GM18909 (cell line): Measurements from ENCODE around the gene SHISAL1.
"Not testable (repeated sequence)": the region's sequence is repeated elsewhere in the genome, so short reads cannot be mapped to it uniquely, and the experiment has no call there.

Experiments used
- ATAC-seq: cut with Tn5 transposase; IDR thresholded peaks from one replicate; pipeline ENCODE4 v1.9.1; 2021; ENCODE audit warnings: mild to moderate bottlenecking; ENCODE audit not compliant: unreplicated experiment, poor library complexity

The SHISAL1 gene

DNA sequence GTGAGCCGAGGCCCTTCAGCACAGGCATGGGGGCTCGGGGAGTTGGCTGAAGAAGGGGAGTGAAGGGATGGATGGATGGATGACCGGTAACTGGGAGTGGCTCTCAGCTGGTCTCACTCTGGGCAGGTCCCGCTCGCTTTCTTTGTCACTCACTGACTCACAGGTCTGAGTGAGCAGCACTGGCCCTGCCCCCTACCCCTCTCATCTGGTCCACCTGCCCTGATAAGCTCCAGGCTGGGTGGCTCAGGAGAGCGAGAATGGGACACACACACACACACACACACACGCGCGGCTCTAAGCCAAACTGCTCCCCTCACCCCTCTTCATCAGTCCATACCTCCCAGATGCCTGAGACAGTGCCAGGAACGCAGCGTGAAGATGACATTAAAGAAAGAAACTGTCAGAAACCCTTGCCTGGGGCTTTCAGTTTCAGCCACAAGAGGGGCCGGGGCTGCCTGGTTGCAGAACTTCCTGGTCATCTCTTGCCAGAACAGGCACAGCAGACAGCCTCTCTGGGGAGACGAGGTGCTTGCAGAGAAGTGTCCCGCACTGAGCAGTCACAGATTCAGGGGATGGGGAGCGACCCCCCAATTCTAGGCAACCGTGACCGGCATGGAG lies 16.5 kb upstream of the SHISAL1 start:
- peak; percentile 81 for ATAC-seq

DNA sequence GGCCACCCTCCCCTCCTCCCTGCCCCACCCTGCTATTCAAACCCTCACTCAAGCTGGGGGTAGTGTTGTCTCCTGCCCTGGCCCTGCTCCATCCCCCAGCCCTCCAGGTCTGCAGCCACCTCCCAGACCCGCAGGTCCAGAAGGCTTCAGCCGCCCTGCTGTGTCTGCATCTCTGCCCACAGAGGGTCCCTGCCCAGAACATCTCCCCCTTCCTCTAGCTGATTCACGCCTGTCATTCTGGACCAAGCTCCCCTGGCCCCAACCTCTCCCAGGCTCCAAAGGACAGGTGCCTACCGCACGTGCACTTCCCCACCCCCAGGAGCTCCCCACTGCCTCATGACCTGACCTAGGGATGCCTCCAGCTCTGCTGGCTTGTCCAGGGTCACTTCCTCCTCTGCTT lies 16.0 kb upstream of the SHISAL1 start:
- ATAC-seq = no peak

DNA sequence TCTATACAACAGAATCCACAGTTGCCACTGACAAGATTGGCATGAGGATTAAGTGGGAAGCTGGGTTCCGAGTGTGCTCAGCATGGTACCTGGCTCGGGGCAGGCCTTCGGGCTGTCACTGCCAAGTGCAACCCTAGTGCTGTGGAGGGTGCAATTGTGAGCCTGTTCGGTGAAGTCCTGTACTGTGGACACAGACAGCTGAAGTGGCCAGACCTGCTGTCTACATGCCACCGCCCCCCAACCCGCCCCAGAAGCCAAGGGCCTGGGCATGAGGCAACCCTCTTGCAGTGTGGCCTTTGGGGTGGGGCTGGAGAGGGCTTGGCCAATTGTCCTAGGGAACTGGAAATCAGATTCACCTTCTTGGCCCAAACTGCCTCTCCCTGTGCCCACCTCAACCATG lies 15.6 kb upstream of the SHISAL1 start:
- ATAC-seq = no peak

DNA sequence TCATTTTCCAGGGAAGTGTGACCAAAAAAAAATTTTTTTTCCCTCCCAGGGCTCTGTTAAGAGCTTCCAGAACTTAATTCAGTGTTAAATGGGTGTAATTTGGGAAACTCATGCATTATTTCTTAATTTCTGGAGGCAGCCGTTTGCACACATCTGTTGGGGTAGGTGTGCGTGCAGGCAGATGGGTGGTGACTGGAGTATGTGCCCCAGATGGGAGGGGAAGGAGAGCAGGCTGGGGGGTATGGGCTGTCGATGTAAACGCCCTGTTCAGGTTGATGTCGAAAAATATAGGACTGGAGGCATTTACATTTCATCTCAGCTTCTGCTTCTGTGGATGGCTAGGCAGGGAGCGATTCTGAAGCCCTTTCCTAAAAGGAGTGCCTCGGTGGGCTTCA lies 13.7 kb upstream of the SHISAL1 start:
- no peak for ATAC-seq

DNA sequence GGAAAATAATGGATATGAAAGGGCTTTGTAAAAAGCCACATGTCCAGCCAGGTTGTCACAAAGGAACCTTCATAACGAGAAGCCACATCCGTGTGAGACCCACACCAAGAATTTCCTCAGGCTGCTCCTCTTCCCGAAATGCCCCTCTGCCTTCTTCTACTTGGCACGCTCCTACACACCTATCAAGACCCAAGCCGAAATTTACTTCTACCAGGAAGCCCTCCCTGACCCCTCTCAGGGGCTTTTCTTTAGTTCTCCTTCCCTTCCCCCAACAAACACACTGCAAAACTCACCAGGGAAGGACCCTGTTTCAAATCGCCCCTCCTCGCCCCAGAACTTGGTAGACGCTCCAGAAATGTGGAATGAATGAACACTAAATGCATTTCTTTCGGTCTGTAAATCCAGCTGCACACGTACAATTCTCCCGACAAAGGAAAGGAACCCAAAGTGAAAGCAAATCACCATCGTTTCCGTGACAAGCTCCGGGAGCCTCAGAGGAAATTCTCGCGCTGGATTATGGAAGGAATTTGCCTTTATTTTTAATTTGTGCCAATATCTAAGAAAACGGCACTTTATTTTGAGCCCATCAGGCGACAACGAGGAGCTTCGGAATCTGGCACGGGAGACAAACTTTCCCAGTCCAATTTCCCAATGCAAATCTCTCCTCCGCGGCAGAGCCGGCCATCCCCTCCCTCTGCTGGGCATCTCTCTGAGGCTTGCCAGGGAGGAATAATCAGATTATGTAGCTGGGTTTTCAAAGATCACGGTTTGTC lies 13.2 kb upstream of the SHISAL1 start:
- no peak for ATAC-seq

DNA sequence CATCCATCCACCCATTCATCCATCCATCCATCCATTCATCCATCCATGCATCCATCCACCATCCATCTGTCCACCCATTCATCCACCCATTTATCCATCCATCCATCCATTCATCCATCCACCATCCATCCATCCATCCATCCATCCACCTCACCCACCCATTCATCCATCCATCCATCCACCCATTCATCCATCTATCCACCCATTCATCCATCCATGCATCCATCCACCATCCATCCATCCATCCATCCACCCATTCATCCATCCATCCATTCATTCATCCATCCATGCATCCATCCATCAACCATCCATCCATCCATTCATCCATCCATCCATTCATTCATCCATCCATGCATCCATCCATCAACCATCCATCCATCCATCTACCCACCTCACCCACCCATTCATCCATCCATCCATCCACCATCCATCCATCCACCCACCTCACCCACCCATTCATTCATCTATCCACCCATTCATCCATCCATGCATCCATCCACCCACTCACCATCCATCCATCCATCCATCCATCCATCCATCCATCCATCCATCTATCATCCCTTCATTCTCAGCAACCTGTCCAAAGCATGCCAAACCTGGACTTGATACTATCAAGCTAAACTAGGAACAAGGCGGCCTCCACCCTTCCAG lies 10.5 kb upstream of the SHISAL1 start:
- ATAC-seq = not testable (repeated sequence)

DNA sequence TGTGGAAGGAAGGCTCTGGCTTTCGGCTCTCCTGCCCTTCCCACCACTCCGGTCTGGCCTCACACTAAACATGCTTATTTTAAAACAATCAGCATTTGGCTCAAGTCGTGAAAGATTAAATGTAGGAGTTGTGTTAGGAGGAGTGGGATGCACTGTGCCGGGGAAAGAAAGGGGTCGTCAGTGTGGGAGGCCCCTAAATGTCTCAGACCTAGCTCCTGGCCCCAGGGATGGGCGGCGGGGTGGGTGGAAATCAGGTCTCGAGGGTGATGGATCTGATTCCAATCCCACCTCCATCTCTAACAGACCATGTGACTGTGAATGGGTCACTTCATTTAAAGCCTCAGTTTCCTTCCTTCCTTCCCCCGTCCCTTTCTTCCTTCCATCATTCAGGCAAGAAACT lies 6.9 kb upstream of the SHISAL1 start:
- ATAC-seq = no peak

DNA sequence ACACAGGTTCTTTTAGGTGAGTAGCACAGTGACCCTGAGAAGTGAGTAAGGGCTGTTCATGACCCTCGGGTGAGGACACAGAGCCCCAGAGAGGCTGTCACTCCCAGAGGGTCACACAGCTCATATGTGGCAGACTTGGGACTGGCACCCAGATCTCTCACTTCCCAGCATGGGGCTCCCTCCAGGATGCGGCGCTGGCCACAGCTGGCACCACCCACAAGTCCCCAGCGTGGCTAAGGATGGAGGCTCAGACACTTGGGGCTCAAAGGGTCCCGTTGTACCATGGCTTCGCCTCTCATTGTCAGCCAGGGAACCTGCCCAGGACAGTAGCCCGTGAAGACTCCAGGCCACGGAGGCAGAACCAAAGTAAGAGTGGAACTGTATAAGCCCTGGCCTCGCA lies 6.0 kb upstream of the SHISAL1 start:
- ATAC-seq = no peak

DNA sequence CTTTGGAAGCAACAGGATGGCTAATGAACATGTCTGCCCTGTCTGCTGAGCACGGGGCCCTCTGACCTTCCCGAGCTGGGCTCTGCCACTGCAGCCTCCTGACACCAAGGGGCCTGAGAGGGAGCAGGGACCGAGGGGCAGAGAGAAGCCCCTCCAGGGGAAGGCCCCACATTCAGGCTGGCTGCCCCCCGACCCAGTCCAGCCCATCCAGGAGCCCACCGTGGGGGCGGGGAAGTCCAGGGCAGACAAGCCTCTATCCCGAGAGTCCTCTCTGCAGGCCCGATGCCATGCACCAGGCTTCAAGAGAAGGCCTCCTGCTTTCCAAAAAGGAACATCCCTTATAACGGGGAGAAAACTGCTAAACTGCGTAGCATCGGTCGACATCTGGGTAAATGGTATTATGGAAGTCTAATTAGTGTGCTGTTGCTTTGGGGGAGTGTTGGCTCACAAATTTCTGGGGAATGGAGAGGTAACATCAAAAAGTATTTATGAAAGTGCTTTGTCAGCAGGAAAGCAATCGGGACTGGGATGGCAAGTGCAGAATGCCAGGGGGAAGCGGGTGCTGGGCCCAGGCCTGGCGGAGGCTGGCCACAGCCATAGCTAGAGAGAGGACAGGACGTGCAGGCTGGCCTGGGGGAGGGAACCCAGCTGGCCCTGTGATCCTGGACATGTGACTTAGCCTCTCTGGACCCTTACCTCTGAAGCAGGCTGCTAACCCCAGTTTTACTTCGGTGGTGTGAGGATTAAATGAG lies 5.3 kb upstream of the SHISAL1 start:
- no peak for ATAC-seq

DNA sequence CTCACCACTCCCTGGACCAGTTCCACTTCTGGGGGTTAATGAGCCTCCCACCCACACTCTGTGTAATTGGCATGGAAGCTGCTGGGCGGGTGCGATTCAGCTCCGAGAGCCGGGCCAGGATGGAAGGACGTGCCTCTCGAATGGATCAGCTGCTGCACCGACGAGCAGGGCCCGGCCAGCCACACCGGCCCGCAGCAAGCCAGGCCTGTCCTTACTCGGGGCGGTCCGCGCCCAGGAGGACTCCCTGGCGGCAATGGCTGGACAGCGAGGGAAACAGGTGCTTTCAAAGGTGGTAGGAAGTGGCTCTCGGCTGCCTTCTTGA lies 4.3 kb upstream of the SHISAL1 start:
- ATAC-seq = no peak

DNA sequence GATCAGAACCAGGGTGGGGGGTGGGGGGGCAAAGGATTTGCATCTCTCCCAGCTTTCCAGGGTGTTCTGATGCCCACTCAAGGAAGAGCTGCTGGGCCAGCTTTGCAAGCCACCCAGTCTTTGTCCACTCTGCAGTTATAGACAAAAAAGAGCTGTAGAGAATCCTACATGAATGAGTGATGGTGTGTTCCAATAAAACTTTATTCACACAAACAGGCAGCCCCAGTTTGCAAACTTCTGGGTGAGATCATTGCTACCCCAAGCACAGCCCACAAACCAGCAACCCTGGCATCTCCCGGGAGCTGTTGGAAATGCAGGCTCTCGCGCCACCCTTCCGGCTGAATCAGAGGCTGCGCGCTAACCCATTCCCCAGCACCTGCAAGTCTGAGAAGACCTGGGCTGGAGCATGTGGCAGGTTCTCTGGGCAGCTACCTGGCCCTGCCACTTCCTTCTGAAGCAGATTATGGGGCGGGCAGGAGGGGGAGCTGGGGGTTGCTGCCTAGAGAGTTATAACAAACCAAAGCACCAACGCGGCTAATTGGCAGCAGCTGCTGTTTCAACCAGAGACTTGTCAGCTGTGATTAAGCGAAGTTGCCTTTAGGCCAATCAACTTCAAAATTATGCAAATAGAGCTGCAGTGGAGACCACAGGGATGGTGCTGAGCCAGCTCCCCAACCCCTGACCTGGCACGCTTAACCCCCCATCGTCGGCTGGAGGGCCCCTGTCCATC lies 3.8 kb upstream of the SHISAL1 start:
- ATAC-seq = no peak

DNA sequence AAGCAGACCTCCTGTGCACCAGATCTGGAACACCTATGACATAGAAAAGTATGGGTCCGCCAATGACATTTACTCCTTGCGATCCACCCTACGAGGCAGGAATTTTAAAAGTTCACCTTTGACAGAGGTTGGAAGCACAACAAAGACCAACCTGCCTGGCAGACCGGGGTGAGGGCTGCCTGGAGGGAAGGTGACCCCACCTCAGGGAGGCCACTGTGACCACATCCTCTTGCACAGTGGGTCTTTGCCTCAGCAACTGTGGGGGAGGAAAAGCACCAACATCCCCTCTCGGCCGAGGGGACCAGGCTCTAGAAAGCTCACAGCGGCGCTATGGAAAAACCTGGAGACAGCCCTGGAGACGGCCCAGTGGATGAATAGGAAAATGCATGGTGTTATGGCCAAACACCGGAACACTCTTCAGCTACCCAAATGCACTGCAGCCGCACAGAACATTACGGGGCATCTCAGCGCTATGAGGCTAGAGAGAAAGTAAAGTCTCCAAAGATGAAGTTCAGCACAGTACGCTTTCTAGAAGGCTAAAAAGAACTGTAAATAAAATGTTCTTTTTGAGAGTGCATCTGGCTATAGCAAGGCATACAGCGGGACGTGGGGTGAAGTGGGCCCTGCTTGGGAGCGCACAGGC lies 1.8 kb upstream of the SHISAL1 start:
- no peak for ATAC-seq

DNA sequence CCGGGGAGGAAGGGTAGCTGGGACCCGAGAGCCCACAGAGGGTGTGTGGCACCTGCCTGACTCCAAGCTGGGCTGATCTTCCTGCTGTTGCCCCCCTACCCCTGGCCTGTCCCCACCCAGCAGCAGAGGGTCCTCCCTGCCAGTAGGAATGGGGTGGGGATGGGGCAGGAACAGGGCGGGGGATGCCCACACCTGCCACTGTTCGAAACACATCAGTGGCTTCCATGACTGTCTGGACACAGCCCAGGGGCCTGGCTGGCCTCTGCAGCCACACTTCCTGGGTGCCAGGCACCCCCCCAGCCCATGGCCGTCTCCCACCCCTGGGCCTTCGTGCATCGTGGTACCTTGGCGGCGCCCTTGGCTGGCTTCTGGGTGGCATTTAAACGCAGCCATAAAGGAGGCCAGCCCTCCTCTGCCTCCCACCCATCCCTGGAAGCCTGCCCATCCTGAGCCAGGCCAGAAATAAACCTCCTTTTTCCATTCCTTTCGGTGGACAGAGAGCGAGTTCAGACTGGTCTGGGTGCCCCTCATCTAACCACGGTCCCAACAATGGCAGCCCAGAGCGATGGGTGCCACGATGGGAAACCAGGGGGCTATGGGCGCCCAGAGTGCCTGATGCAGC lies 745 bp upstream of the SHISAL1 start:
- ATAC-seq = no peak

DNA sequence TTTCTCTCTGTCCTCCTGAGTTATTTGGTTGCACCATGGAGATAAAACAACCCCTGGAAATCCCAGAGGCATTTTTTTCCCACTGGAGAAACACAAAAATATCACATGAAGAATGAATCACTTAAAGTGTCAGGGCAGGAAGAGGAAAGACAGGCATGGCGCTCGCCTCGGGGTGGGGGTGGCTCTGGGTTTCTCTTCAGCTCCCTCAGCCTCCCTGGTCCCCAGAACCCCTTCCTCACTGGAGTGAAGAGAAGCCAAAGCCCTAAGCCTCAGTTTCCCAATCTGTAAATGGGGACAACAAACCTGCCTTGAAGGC lies 938 bp downstream of the SHISAL1 start:
- ATAC-seq = no peak

DNA sequence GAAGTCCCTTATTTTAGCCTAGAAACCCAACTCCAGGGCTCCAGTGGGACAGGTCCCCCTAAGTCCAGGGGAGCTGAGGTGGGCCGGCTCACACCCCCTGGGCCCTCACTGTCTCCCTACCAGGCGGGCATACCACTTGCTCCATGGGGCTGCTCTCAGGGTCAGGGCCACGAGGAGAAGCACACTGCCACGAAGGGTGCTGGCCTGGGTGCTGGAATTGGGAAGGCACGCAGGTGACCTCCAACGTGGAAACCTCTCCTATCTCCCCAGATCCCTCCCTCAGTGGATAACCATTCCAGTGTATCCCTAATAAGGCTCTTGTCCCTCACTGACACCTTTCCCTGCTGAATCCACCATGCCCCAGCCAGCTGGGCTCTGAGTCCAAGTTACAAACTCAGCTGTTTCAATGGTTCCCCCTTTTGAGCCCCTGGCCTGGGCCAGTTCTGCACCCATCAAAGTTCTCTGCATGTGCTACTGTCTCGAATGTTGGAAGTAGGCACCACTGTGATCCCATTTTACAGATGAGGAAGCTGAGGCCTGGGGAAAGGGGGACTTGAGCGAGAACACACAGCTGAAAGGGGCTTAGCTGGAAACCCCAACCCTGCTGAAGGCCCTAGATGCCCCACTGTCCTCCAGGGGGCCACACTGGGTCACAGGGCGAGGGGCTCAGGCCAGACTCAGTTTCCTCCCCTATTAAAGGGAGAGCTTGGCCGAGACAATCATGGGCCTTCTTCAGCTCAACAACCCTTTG lies 1.5 kb downstream of the SHISAL1 start:
- ATAC-seq = no peak

DNA sequence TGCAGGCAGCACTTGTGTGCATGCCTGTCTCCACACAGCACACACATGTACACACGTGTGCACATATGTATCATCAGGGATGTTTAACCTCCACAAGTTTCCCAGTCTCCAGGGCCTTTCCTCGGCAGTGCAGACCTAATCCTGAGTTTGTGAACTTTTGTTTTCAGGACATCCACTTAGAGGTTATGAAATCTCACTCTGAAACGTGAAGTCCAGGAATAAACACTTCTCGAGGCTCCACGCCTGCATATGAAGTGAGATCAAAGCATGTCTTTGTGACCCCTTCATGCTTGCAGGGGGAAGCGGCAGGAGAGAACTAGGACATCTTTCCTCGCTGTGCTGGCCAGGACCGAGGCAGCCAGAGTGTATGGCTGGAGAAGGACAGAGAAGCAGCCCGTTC lies 3.1 kb downstream of the SHISAL1 start:
- no peak for ATAC-seq

DNA sequence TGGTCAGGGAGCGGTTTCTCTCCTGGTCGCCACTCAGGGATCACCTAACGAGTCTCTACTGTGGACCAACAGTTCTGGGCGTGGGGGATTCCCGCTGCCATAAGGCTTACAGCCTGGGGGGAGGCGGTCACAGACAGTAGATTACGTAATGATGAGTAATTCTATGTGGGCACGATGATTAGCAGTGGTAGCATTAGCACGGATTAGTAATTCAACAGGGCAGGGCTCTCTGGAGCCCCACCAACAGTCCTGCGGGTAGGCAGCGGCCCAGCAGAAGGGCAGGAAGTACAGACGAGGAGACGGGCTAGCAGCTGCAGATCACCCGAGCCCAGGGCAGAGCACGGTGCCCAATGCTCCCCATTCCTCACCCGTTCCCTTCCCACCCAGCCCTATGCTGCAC lies 3.6 kb downstream of the SHISAL1 start:
- no peak for ATAC-seq

DNA sequence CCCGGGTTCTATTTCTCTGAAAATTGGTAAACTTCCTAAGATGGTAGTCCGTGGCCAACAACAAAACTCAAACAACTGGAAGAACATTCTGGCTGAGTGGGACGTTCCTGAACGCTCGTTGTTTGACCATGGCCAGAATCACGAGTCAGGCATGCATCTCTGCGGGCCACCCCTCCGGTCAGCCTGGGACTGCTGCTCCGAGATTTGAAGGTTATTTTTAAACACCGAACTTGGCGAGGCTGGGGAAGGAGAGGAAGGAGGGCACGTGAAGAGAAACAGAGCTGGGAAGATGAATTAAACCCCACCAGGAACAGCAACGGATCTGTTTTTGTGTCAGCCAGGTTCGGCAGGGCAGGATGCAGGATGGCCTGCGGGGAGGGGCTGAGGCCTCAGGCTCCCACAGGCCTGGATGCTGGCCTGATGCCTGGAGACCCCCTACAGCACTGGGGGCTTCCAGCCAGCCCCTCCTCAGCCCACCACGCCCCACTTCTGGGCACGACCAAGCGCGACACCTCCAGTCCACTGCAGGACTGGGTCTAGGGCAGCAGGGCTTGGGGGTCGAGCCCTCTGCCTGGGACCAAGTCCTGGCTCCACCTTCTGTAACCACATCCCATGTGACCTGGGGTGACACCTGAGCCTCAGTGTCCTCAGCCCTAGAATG lies 5.1 kb downstream of the SHISAL1 start:
- ATAC-seq = no peak

DNA sequence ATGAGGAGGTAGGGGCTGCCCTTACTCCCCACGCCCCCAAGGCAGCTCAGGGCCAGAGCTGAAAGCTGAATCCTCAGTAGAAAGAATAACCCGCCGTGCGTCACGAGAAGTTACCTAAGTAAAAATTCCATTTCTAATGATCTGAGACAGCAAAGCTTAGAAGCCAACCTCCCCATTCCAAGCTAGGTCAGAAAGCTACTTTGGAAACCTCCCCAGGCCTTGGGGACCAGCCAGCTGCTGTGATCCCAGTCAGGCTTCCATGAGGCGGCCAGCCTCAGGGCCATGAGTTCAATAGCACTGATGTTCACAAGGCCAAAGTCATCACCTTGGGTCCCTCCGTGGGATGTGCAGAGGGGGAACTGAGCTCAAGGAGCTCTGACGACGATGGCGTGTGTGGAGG lies 6.9 kb downstream of the SHISAL1 start:
- ATAC-seq = no peak
